ENCODE data around the gene GPAT3.

- no peak for TF ChIP-seq CTCF (IDR thresholded peaks at IDR 0.05)
- no peak for TF ChIP-seq POLR2A (IDR thresholded peaks at IDR 0.05; ENCODE audit: low read depth)
- no peak for TF ChIP-seq POLR2AphosphoS5 (IDR thresholded peaks at IDR 0.05)
- no peak for TF ChIP-seq EP300 (IDR thresholded peaks at IDR 0.05)
Measured at GRCh38 chr4:83552083-83552482, 16.2 kb downstream of the GPAT3 start.

All from esophagus muscularis mucosa (tissue), 4 donors.